Hypothalamus (tissue), 51 donors: Measurements from ENCODE around the gene NDUFB5.
A peak's percentile ranks its signal among the peaks of the same experiment; 100 is the strongest.

Source experiments
- DNase-seq, 51 donors: peaks; one replicate each; lab custom pipeline; 2025; lab: John Stamatoyannopoulos, UW

Gene NDUFB5

GRCh38 chr3:179604321-179605078, at the start of gene NDUFB5, which contains the start of gene MRPL47:
NDUFB5 (plus strand) TSS chr3:179604794; CDS start chr3:179604816, 22 bp downstream.
MRPL47 (minus strand) TSS chr3:179604638; CDS start chr3:179604624, 14 bp downstream.
- peak; percentile 32 to 98 (median 89) for DNase-seq

- DNase-seq: peak in 37 of 51 donors; percentile 2 to 82 (median 39)
Observed at GRCh38 chr3:179558742-179559364, 45.7 kb upstream of the NDUFB5 start.

GRCh38 chr3:179560791-179561190, 43.8 kb upstream of the NDUFB5 start:
- no peak for DNase-seq

GRCh38 chr3:179562591-179563270, 41.9 kb upstream of the NDUFB5 start, which contains the start of gene ACTL6A:
ACTL6A (plus strand) TSS chr3:179562926; CDS start chr3:179563093, 167 bp downstream.
- DNase-seq: peak; percentile 82 to 100 (median 98)

GRCh38 chr3:179563271-179563783, 41.3 kb upstream of the NDUFB5 start:
- peak in 34 of 51 donors; percentile 6 to 64 (median 36) for DNase-seq

GRCh38 chr3:179565496-179565895, 39.1 kb upstream of the NDUFB5 start:
- no peak for DNase-seq

- no peak for DNase-seq
Observed at GRCh38 chr3:179580992-179581391, 23.6 kb upstream of the NDUFB5 start.

GRCh38 chr3:179589143-179589542, 15.5 kb upstream of the NDUFB5 start:
- no peak for DNase-seq

- DNase-seq: no peak
Observed at GRCh38 chr3:179590669-179591068, 13.9 kb upstream of the NDUFB5 start.

- no peak for DNase-seq
Observed at GRCh38 chr3:179591313-179591712, 13.3 kb upstream of the NDUFB5 start.

GRCh38 chr3:179599531-179599930, 5.1 kb upstream of the NDUFB5 start:
- no peak for DNase-seq

- DNase-seq: no peak
Observed at GRCh38 chr3:179603321-179603720, 1.3 kb upstream of the NDUFB5 start.

- no peak for DNase-seq
Observed at GRCh38 chr3:179603831-179604230, 763 bp upstream of the NDUFB5 start.

- no peak for DNase-seq
Observed at GRCh38 chr3:179606534-179607085, 2.0 kb downstream of the NDUFB5 start.

- DNase-seq: no peak
Observed at GRCh38 chr3:179608931-179609720, 4.5 kb downstream of the NDUFB5 start.

GRCh38 chr3:179610066-179610465, 5.5 kb downstream of the NDUFB5 start:
- DNase-seq: no peak

- DNase-seq: no peak
Observed at GRCh38 chr3:179613807-179614206, 9.2 kb downstream of the NDUFB5 start.

GRCh38 chr3:179615458-179616173, 11.0 kb downstream of the NDUFB5 start:
- DNase-seq: no peak

- DNase-seq: no peak
Observed at GRCh38 chr3:179622023-179622422, 17.4 kb downstream of the NDUFB5 start.
